ENCODE data around the gene MISP.

DNA sequence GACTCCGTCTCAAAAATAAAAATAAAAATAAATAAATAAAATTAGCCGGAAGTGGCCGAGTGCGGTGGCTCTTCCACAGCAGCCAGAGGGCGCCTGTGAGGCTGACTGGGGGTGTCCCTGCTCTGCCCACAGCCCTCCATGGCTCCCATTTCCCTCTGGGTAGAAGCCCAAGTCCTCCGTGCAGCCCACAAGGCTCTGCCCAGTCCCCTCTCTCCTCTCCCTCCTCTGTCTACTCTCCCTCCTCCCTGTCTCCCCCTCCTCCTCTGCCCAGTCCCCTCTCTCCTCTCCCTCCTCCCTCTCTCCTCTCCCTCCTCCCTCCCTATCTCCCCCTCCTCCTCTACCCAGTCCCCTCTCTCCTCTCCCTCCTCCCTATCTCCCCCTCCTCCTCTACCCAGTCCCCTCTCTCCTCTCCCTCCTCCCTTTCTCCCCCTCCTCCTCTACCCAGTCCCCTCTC lies 20.4 kb downstream of the MISP start:
- TF ChIP-seq, protein P1, sequence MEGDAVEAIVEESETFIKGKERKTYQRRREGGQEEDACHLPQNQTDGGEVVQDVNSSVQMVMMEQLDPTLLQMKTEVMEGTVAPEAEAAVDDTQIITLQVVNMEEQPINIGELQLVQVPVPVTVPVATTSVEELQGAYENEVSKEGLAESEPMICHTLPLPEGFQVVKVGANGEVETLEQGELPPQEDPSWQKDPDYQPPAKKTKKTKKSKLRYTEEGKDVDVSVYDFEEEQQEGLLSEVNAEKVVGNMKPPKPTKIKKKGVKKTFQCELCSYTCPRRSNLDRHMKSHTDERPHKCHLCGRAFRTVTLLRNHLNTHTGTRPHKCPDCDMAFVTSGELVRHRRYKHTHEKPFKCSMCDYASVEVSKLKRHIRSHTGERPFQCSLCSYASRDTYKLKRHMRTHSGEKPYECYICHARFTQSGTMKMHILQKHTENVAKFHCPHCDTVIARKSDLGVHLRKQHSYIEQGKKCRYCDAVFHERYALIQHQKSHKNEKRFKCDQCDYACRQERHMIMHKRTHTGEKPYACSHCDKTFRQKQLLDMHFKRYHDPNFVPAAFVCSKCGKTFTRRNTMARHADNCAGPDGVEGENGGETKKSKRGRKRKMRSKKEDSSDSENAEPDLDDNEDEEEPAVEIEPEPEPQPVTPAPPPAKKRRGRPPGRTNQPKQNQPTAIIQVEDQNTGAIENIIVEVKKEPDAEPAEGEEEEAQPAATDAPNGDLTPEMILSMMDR (IDR thresholded peaks at IDR 0.05): peak; percentile 50
- TF ChIP-seq SIN3A (IDR thresholded peaks at IDR 0.05; ENCODE audit: borderline replicate concordance, low read depth, low read length): no peak
- TF ChIP-seq, protein P2, sequence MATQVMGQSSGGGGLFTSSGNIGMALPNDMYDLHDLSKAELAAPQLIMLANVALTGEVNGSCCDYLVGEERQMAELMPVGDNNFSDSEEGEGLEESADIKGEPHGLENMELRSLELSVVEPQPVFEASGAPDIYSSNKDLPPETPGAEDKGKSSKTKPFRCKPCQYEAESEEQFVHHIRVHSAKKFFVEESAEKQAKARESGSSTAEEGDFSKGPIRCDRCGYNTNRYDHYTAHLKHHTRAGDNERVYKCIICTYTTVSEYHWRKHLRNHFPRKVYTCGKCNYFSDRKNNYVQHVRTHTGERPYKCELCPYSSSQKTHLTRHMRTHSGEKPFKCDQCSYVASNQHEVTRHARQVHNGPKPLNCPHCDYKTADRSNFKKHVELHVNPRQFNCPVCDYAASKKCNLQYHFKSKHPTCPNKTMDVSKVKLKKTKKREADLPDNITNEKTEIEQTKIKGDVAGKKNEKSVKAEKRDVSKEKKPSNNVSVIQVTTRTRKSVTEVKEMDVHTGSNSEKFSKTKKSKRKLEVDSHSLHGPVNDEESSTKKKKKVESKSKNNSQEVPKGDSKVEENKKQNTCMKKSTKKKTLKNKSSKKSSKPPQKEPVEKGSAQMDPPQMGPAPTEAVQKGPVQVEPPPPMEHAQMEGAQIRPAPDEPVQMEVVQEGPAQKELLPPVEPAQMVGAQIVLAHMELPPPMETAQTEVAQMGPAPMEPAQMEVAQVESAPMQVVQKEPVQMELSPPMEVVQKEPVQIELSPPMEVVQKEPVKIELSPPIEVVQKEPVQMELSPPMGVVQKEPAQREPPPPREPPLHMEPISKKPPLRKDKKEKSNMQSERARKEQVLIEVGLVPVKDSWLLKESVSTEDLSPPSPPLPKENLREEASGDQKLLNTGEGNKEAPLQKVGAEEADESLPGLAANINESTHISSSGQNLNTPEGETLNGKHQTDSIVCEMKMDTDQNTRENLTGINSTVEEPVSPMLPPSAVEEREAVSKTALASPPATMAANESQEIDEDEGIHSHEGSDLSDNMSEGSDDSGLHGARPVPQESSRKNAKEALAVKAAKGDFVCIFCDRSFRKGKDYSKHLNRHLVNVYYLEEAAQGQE (IDR thresholded peaks at IDR 0.05; ENCODE audit: low read depth, low read length): no peak
- TF ChIP-seq EP300 (IDR thresholded peaks at IDR 0.05; ENCODE audit: borderline replicate concordance in 1 of 2, low read depth in 1 of 2, low read length in 1 of 2): no peak
- no peak for TF ChIP-seq ELF1 (IDR thresholded peaks at IDR 0.05)
- no peak for TF ChIP-seq MAX (IDR thresholded peaks at IDR 0.05; ENCODE audit: low read depth)
- TF ChIP-seq FOXM1 (IDR thresholded peaks at IDR 0.05; ENCODE audit: low read depth): no peak
- no peak for TF ChIP-seq GABPA (IDR thresholded peaks at IDR 0.05; ENCODE audit: low read depth)

Measured in SK-N-SH (cell line).